Lower lobe of right lung (tissue), 2 donors: Measurements from ENCODE around the gene HSPA1L. TPM values are rescaled to one million over a fixed set of nuclear protein-coding genes. Genes with fewer than 3 reads are reported as not detected.

Experiments
- ATAC-seq, 2 donors: fragments of 200-7000 bp; cut with Tn5 transposase; one replicate each; pipeline ENCODE4 v1.9.1; 2020 to 2022; ENCODE audit warnings: mild to moderate bottlenecking in 2 of 2, moderate library complexity in 2 of 2
- DNase-seq: peaks from one replicate; pipeline ENCODE4 v3.0.0-alpha.2; 2020
- H3K27ac ChIP-seq: fragments of 200-600 bp; one replicate; pipeline ENCODE4 v1.8.0; 2022
- H3K27me3 ChIP-seq: fragments of 200-600 bp; one replicate; pipeline ENCODE4 v1.8.0; 2022; ENCODE audit warnings: low read depth
- H3K36me3 ChIP-seq: fragments of 200-600 bp; one replicate; pipeline ENCODE4 v1.8.0; 2022; ENCODE audit warnings: mild to moderate bottlenecking
- H3K4me1 ChIP-seq: fragments of 200-600 bp; one replicate; pipeline ENCODE4 v1.8.0; 2022
- H3K4me3 ChIP-seq: fragments of 200-600 bp; one replicate; pipeline ENCODE4 v1.8.0; 2022; ENCODE audit warnings: mild to moderate bottlenecking
- H3K9me3 ChIP-seq: fragments of 200-600 bp; one replicate; pipeline ENCODE4 v1.8.0; 2022
- CTCF ChIP-seq: fragments of 200-600 bp; IDR thresholded peaks from one replicate; pipeline ENCODE4 v1.8.0; 2022; ENCODE audit warnings: antibody characterized with exemption, mild to moderate bottlenecking
- intact Hi-C: fragments of 100-400 bp; cut with DNase I; formaldehyde crosslinking; loops from one replicate; pipeline ENCODE4 v1.11.0; 2022
- total RNA-seq: library from RNA; stranded (reverse); fragmentation: NEBNext Ultra II Directional; extraction: Animal tissue kit (Norgen Biotek cat#: 25700); gene quantifications from one replicate; pipeline ENCODE4 v1.2.1, GENCODE V29; 2021
- donor health status: DM: no; HTN: yes; CAD: no; lungs with severe emphysema.

The HSPA1L gene
- total RNA-seq, 1 donor from 2014 or later = 2.5 TPM

- peak in 1 of 2 donors; percentile 13 for ATAC-seq
- Histone ChIP-seq H3K27me3 (no peaks in the 10 kb centered on the region), H3K27ac (no peak overlapping the region), H3K4me3 (no peak overlapping the region), H3K4me1 (peaks cover 5% of the 10 kb centered on the region), H3K9me3 (no peaks in the 10 kb centered on the region), H3K36me3 (no peaks in the 10 kb centered on the region)
- intact Hi-C loops = no loop called here
- TF ChIP-seq CTCF = no peak
- no peak for DNase-seq
These were observed 51.5 kb downstream of the HSPA1L start for GRCh38 chr6:31763619-31763940.

- no peaks in the 10 kb centered on the region for H3K36me3 ChIP-seq
- no peak for DNase-seq
- H3K9me3 ChIP-seq = no peaks in the 10 kb centered on the region
- peak overlapping the region; percentile 33 for H3K27ac ChIP-seq
- TF ChIP-seq CTCF = no peak
- H3K4me3 ChIP-seq = no peak overlapping the region
- peaks cover 5% of the 10 kb centered on the region for H3K4me1 ChIP-seq
- H3K27me3 ChIP-seq = no peaks in the 10 kb centered on the region
- intact Hi-C loops = no loop called here
- no peak for ATAC-seq
These were observed 52.0 kb downstream of the HSPA1L start for GRCh38 chr6:31762878-31763618.

- no peaks in the 10 kb centered on the region for H3K36me3 ChIP-seq
- intact Hi-C loops = no loop called here
- ATAC-seq (no peak), DNase-seq (no peak)
- peaks cover 5% of the 10 kb centered on the region for H3K4me1 ChIP-seq
- no peaks in the 10 kb centered on the region for H3K9me3 ChIP-seq
- no peaks in the 10 kb centered on the region for H3K27me3 ChIP-seq
- no peak within 1 kb of the TSS for H3K4me3 ChIP-seq
- H3K27ac ChIP-seq = peak within 1 kb of the TSS; percentile 33
- no peak for TF ChIP-seq CTCF
These were observed 52.7 kb downstream of the HSPA1L start, which contains the start of gene SAPCD1 for GRCh38 chr6:31762356-31762755. TSS of gene SAPCD1 (plus strand) at chr6:31762656. CDS start at chr6:31763055, 399 bp downstream.

- intact Hi-C loops = no loop called here
- no peak for TF ChIP-seq CTCF
- ATAC-seq = no peak
These were observed 53.7 kb downstream of the HSPA1L start for GRCh38 chr6:31761343-31761742.

GRCh38 chr6:31760790-31761189, 54.3 kb downstream of the HSPA1L start:
- no peaks in the 10 kb centered on the region for H3K27me3 ChIP-seq
- intact Hi-C loops = no loop called here
- H3K4me3 ChIP-seq = no peak overlapping the region
- DNase-seq (no peak), ATAC-seq (no peak)
- H3K27ac ChIP-seq = no peak overlapping the region
- no peaks in the 10 kb centered on the region for H3K9me3 ChIP-seq
- H3K36me3 ChIP-seq = no peaks in the 10 kb centered on the region
- TF ChIP-seq CTCF = no peak
- H3K4me1 ChIP-seq = no peaks in the 10 kb centered on the region

More at GRCh38 chr6:31761343-31761742, 53.7 kb downstream of the HSPA1L start:
- no peak for DNase-seq
- Histone ChIP-seq H3K4me3 (no peak overlapping the region), H3K9me3 (no peaks in the 10 kb centered on the region), H3K27me3 (no peaks in the 10 kb centered on the region), H3K36me3 (no peaks in the 10 kb centered on the region), H3K27ac (no peak overlapping the region), H3K4me1 (peaks cover 5% of the 10 kb centered on the region)

Other genes starting within 250 kb of the HSPA1L start
- gene LTA, start 243.0 kb downstream of the HSPA1L start, total RNA-seq = not detected
- gene TNF, start 239.7 kb downstream of the HSPA1L start, total RNA-seq = 4.5 TPM
- 10.0 TPM for gene LTB, start 232.9 kb downstream of the HSPA1L start, total RNA-seq
- 127 TPM for gene LST1, start 229.0 kb downstream of the HSPA1L start, total RNA-seq
- 2.6 TPM for gene NCR3, start 222.3 kb downstream of the HSPA1L start, total RNA-seq
- 109 TPM for gene AIF1, start 200.0 kb downstream of the HSPA1L start, total RNA-seq
- gene PRRC2A, start 194.6 kb downstream of the HSPA1L start, total RNA-seq = 133 TPM
- 253 TPM for gene BAG6, start 162.6 kb downstream of the HSPA1L start, total RNA-seq
- 1.6 TPM for gene APOM, start 159.4 kb downstream of the HSPA1L start, total RNA-seq
- 24.7 TPM for gene C6orf47, start 154.5 kb downstream of the HSPA1L start, total RNA-seq
- 15.4 TPM for gene GPANK1, start 150.3 kb downstream of the HSPA1L start, total RNA-seq
- gene CSNK2B, start 149.2 kb downstream of the HSPA1L start, total RNA-seq = 117 TPM
- gene LY6G5B, start 145.3 kb downstream of the HSPA1L start, total RNA-seq = 11.0 TPM
- gene LY6G5C, start 134.2 kb downstream of the HSPA1L start, total RNA-seq = 2.9 TPM
- gene ABHD16A, start 112.0 kb downstream of the HSPA1L start, total RNA-seq = 56.4 TPM
- 0.97 TPM for gene LY6G6F, start 108.4 kb downstream of the HSPA1L start, total RNA-seq
- not detected for gene LY6G6D, start 99.9 kb downstream of the HSPA1L start, total RNA-seq
- gene LY6G6C, start 93.5 kb downstream of the HSPA1L start, total RNA-seq = not detected
- gene MPIG6B, start 91.9 kb downstream of the HSPA1L start, total RNA-seq = 2.6 TPM
- gene DDAH2, start 86.0 kb downstream of the HSPA1L start, total RNA-seq = 67.0 TPM
- 310 TPM for gene CLIC1, start 78.8 kb downstream of the HSPA1L start, total RNA-seq
- gene MSH5, start 75.3 kb downstream of the HSPA1L start, total RNA-seq = 14.9 TPM
- gene SAPCD1, start 52.6 kb downstream of the HSPA1L start, total RNA-seq = 1.2 TPM
- gene VWA7, start 38.0 kb downstream of the HSPA1L start, total RNA-seq = 4.2 TPM
- 44.1 TPM for gene VARS1, start 19.5 kb downstream of the HSPA1L start, total RNA-seq
- gene LSM2, start 8.3 kb downstream of the HSPA1L start, total RNA-seq = 30.5 TPM
- gene HSPA1A, start 260 bp upstream of the HSPA1L start, total RNA-seq = 230 TPM
- gene HSPA1B, start 12.5 kb upstream of the HSPA1L start, total RNA-seq = 122 TPM
- gene NEU1, start 47.5 kb upstream of the HSPA1L start, total RNA-seq = 70.5 TPM
- 53.7 TPM for gene SLC44A4, start 63.7 kb upstream of the HSPA1L start, total RNA-seq
- gene EHMT2, start 82.4 kb upstream of the HSPA1L start, total RNA-seq = 46.0 TPM
- gene ZBTB12, start 86.8 kb upstream of the HSPA1L start, total RNA-seq = 5.1 TPM
- gene C2, start 112.4 kb upstream of the HSPA1L start, total RNA-seq = 311 TPM
- gene CFB, start 130.8 kb upstream of the HSPA1L start, total RNA-seq = 85.6 TPM
- gene NELFE, start 143.7 kb upstream of the HSPA1L start, total RNA-seq = 47.0 TPM
- gene SKIC2, start 143.9 kb upstream of the HSPA1L start, total RNA-seq = 64.2 TPM
- gene DXO, start 156.9 kb upstream of the HSPA1L start, total RNA-seq = 16.5 TPM
- gene C4A, start 166.8 kb upstream of the HSPA1L start, total RNA-seq = 175 TPM
- 162 TPM for gene C4B, start 199.5 kb upstream of the HSPA1L start, total RNA-seq
- 1.1 TPM for gene CYP21A2, start 223.1 kb upstream of the HSPA1L start, total RNA-seq